Right lung (tissue), 5 donors: ENCODE measurements around the gene SORCS2. TPM values are rescaled to one million over a fixed set of nuclear protein-coding genes. Genes with fewer than 3 reads are reported as not detected.

Source experiments
- DNase-seq, 2 donors: peaks; one replicate each; pipeline ENCODE4 v3.0.0-alpha.2; 2013
- polyA plus RNA-seq, 5 donors: library from polyadenylated mRNA; unstranded; fragments of 120-200 nt; gene quantifications; one replicate each; pipeline versions ENCODE4 v1.2.1 to v1.2.3, GENCODE V29; 2013; ENCODE audit warnings: inconsistent platforms in 1 of 5, low replicate concordance in 1 of 5; ENCODE audit not compliant: insufficient read length in 5 of 5, insufficient read depth in 1 of 5

Gene SORCS2
- polyA plus RNA-seq, 5 donors, result 4.8 to 8.6 (median 5.8) TPM

DNA sequence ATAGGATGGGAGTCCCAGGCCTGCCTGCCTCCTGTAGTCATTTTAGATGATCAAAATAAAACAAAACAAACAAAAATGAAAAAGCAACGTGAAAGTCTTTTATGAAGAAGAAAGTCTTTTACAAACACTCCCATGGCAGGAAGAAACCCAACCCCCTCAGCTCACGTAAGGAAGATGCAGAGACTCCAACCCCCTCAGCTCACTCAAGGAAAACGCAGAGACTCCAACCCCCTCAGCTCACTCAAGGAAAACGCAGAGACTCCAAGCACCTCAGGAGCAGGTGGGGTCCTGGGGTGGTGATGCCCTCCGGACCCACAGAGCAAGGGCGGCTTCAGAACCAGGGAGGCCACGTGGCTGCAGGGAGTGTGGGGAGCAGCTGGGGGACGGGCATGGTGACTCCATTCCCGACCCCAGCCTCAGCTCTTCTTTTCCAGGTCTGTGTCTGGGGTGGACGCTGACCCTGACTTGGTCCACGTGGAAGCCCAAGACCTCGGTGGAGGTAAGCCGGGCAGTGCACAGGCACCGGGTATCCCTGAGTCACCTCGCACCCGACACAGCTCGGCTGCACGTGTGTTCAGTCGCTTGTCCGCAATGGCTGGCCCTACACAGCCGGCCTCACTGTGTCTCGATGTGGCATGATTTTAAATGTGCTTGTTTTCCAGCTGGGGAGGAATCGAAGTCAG is 468.9 kb downstream of the SORCS2 start:
- no peak for DNase-seq

DNA sequence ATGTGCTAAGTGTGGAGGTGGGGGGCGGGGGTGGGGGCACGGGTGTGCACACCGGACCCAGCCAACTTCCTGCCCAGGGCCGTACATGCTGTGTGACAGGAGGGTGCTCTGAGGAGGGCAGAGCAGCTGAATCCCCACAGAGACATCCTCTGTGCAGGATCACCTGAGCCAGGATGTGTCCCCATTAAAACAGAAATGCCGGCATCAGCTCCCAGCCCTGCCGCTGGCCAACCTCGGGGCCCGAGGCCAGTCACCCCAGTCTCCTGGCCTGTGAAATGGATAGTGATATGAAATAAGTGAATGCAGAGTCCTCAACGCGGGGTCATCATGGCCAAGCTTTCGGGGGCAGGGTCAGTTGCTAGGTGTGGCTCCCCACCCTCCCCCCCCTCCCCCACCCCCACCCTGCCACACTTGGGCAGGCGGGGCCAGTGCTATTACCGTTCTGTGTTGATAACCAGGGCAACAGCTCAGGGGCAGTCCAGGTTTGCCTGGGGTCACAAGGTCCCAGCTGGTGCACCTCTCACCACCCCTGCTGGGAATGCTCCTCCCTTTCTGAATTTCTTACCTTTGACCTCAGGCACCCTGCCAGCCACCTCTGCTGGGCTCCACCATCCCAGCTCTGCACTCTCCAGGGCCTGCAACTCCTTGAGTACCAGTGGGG is 469.6 kb downstream of the SORCS2 start:
- DNase-seq, result no peak

DNA sequence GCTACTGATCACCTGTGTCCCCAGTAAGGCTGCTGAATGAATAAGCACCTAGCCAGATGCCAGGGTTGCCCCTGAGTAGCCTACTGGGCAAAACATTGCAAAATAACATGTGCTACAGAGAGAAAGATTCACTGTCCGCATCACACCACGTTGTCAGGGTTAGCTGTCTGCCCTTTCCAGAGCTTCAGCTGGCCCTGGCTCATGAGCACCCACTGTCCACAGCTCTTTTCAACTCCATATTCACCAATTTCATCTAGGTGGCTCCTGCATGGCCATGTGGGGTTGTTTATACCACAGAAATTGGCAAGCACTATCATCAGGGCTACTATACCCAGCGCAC is 470.1 kb downstream of the SORCS2 start:
- no peak for DNase-seq

DNA sequence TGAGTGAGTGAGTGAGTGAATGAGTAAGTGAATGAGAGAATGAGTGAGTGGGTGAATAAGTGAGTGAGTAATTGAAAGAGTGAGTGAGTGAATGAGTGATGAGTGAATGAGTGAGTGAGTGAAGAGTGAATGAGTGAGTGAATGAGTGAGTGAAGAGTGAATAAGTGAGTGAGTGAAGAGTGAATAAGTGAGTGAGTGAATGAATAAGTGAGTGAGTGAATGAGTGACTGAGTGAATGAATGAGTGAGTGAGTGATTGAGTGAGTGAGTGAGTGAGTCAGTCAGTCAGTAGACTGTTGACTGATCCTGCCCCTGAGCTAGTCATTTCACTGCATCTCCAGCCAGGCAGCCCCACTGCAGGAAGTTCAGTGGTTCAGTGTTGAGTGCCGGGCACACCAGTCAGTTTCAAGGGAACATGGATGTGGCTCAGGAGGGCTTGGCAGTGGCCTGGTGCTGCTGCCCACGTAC is 470.8 kb downstream of the SORCS2 start:
- DNase-seq, result no peak

DNA sequence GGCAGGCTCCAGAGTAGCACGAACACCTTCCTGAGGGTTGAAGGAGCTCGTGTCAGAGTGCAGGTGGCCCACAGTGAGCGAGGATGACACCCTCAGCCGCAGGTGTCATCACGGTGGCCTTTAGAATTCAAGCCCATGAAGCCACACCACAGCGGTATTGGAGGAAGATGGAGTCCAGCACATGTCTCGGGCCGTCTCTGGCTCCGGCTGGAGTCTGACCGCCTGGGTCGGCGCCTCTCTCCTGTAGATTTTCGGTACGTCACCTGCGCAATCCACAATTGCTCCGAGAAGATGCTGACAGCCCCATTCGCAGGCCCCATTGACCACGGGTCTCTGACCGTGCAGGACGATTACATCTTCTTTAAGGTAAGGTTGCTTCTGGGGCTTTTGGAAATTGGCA is 471.8 kb downstream of the SORCS2 start:
- no peak for DNase-seq

DNA sequence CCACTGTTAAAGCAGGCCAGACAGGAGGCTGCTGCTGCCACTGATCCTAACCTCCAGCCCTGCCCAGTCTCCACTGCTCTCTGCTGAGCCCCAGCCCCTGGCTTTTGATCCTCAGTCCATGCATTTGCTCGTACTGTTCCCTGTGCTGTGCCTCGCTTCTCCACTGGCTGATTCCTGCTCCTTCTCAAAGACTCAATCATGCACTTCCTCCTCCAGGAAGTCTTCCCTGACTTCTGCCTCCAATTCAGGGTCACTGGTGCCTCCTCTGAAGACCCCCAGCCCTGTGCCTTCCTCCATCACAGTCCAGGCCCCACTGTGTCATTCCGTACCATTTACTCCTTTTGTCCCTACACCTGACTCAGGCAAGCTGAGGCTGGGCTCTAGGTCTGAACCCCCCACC is 473.0 kb downstream of the SORCS2 start:
- DNase-seq, result no peak

DNA sequence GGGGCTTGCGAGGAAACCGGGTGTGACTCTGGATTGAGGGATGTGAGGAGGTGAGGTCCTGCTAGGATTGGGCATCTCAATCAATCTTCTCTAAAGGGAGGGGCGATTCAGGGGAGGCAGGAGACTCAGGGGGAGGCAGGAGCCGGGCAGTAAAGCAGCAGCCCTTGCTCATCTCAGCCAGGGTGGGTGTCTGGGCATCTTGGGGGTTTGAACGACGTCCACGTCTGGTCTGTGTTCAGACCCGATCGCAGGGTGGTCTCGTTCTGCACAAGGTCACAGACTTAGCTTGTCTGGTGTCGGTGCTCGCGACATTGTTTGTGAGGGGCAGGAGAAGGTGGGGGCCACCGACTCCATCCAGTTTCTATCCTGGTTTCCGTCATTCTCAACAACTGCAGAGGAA is 473.7 kb downstream of the SORCS2 start:
- no peak for DNase-seq

DNA sequence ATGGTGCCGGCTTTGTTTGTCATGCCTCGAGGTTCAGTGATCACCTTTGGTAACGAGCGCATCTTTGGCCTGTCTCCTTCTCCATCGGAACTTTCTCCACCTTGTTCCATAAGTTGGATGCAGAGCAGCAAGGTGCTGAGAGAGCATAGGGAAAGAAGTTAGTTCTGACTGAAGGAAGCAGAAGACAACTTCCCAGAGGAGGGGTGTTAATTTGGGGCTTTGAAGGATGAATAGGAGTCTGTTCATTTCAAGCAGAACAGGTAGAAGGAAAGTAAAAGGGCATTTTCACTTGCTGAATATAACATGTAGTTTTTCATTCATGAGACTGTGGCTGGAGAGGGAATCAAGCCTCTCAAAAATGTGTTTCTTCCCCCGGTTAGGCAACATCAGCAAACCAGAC is 474.4 kb downstream of the SORCS2 start:
- DNase-seq, result no peak

DNA sequence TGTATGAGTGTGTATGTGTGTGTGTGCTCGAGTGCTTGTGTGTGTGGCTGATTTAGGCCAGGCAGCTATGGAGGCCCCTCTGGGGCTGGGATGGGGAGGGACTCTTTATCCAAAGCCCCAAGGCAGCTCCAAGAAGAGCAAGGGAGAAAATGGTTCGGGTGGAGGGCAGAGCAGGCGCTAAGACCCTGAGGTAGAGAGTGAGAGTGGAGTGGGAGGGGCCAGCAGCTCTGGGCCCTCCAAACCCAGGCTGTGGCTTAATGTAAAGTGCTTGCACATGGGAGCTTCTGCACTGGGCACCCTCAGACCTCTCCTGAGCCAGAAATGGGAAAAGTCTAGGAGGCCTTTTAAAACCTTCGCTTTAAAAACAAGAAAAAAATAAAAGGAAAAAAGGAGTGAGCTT is 475.9 kb downstream of the SORCS2 start:
- DNase-seq, result no peak

DNA sequence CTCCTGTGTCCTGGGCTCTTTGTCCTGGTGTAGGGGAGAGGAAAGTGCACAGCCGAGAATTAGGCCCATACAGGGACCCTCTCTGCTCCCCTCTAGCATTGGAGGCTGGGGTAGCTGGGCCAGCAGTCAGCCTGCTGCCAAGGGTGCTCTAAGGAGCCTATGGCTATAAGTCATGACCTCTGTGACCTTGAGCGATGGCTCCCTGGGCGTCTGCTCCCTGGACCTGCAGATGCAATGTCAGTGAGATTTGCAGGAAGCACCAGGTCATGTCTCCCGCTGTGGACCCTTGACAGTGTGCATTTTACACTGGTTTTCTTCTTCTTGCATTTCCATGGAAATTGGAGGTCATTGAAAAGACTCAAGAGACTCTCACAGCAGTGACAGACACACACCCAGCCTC is 476.5 kb downstream of the SORCS2 start:
- DNase-seq, result no peak

DNA sequence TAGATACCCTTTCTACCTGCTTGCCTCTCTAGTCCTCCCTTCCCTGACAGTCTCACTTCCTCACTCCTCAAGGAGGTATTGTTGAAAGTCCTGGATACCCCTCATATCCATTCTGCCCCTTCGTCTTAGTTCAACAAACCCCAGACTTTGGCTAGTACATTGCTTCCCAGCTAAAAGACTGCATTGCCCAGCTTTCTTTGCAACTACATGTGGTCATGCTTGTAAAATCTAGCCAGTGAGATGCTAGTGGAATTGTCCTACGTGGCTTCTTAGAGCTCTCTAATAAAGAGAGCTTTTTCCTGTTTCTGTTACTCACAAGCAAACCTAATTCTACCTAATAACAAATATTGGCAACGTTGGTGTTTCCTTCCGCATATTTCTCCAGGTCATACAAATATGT is 480.3 kb downstream of the SORCS2 start:
- DNase-seq, result no peak

DNA sequence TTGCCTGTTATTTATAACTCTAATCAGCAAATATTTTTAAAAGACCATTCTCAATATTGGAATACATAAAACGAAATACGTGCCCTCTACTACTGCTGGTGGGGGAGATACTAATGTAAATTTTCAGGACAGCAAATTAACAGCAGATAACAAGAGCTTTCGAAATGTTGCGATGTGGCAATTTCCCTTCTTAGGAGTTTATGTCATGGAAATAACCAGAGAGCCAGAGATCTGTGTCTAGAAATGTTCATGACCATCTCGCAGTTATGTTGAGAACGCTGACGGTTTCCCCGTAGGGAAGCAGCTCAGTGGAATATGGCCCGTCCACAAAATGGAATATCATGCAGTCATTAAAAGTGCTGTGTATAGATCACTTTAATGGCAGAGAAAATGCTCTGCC is 480.8 kb downstream of the SORCS2 start:
- DNase-seq, result peak in 1 of 2 donors; percentile 29

DNA sequence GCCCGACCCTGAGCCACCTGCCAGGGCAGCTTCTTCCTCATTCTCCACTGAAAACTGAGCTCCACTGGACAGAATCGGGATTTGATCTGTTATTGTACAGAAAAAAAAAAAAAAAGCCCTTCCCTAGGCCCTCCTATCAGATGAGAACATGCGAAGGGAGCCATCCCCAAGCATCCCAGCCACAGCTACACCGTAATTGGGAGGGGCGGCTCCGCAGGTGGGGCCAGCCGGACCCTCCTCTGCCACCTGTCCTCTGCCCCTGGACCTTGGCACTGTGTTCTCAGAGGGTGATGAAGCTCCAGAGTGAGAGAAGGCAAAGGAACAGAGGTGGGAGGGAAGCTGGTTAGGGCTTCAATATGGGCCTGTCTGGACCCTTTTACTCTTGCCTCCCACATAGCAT is 482.4 kb downstream of the SORCS2 start:
- DNase-seq, result no peak

DNA sequence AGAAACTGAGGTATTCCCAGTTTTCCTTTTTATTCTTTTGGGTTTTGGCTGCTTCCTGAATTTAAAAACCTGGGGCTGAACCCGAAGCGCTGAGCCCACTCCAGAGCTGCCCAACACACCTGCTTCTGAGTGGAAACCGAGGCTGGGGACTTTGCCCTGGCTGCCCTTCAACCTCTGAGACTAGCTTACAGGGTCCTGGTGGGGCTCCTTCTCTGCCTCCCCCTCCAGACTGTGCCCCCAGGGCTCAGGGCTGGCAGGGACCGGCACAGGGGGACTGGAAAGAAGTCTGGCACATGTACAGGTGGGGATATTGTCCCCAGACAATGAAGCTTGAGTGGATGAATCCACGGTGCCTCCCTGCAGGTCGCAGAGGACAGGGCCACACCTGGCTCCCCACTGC is 482.8 kb downstream of the SORCS2 start:
- no peak for DNase-seq

DNA sequence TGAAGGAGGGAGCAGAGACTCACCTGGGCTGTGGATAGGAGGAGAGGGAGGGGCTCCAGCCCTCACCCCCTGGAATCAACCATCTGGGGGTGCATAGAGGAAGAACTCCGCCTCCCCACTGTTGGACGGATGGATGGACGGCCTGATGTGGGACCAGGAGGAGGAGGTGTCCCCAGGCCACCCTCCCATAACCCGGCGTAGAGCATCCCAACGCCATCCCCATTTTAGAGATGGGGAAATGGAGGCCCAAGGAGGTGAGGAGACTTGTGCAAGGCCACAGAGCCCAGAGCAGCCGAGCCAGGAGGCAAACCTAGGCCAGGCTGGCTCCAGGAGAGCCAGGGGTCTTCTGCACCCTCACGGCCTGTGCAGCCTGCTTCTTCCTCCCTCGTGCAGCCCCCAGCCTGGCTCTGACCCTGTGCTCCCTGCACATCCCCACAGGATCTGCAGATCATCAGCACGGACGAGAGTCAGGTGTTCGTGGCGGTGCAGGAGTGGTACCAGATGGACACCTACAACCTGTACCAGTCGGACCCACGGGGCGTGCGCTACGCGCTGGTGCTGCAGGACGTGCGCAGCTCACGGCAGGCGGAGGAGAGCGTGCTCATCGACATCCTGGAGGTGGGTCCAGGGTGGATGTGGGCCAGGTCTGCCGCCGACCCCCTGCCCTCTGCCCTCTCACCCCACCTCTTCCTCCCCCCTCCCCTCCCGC is 483.4 kb downstream of the SORCS2 start:
- no peak for DNase-seq

DNA sequence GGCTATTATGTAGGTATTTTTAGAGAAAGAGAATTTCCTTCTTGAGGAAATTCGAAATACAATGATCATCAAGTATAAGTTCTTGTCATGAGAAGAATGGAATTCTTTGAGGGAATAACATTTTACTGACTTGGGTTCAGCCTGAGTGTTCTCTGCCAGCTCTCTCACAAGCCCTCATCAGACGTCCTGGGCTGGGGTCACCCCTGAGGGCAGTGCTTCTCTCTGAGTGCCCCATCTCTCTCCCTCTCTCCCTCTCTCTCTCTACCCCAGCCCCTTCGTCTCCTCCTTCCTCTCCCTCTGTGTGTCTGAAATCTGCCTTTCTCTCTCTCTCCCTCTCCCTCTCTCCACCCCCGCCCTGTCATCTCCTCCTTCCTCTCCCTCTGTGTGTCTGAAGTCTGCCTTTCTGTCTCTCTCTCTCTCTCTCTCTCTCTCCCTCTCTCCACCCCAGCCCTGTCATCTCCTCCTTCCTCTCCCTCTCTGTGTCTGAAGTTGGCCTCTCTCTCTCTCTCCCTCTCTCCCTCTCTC is 484.1 kb downstream of the SORCS2 start:
- DNase-seq, result no peak

DNA sequence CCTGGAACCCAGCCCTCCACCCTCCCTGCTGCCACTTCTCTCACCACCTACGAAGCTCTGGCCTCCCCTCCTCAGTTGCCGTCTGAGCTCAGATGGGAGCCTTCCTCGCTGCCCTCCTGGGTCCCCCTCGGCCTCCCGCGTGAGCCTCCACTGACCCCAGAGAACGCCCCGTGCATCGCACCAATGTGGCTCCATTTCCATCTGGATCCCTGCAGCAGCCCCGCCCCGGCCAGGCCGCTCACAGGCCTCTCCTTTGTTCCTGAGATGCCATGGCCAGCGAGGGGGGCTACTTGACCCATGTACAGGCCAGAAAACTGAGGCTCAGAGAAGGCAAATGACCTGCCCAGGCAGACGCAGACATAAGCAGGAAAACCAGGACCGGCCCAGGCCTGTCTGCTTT is 484.7 kb downstream of the SORCS2 start:
- DNase-seq, result no peak

DNA sequence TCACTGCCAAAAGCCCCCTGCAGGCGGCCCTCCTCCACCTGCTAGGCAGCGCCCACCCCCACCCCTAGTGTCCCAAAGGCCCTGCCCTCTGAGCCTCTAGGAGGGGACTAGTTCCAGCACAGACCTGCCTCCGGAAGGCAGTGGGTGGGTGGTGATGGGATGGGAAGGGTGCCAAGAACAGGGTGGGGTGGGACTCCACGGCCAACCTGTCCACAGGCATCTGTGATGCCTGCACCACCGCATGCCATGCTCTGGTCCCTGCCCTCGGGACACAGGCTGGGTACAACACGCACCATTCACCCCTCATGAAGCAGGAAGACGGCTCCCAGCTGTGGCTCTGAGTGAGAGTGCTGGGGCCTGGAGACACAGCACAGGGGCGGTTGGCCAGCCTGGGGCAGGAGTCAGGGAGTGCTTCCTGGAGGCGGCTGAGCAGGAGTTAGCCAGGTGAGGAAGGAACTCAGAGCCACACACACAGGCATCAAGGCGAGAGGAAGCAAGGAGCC is 485.5 kb downstream of the SORCS2 start:
- DNase-seq, result no peak

DNA sequence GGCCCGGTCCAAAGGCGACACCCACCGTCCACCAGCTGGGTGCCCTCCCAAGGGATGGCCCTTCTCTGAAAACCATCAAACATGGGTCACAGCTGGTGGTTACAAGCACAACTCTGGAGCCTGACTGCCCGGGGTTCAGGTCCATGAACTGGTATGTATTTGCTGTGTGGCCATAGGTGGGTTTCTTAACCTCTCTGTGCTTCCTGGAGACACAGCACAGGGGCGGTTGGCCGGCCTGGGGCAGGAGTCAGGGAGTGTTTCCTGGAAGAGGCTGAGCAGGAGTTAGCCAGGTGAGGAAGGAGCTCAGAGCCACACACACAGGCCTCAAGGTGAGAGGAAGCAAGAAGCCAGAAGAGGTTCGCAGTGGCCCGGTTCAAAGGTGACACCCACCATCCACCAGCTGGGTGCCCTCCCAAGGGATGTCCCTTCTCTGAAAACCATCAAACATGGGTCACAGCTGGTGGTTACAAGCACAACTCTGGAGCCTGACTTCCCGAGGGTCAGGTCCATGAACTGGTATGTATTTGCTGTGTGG is 486.0 kb downstream of the SORCS2 start:
- DNase-seq, result no peak

DNA sequence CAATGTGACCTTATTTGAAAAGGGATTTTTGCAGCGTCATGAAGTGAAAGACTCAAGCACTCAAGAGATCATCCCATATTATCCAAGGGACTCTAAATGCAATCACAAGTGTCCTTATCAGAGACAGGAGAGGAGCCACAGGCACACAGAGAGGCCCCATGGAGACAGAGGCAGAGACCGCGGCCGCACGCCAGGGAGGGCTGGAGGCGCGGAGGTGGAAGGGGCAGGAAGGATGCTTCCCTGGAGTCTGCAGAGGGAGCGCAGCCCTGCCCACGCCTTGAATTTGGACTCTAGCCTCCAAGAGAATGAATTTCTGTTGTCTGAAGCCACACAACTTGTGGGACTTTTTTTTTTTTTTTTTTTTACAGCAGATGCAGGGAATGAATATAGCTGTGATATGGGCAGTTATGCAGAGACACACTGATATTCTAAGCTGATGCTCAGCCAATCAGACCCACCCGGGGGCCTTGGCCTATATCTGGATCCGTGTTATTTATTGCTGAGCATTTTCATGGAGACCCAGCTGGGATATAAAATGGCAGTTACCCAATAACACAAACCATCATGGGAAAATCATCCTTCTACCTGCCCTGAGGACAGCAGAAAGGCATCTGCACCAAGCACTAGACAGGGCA is 487.2 kb downstream of the SORCS2 start:
- no peak for DNase-seq

DNA sequence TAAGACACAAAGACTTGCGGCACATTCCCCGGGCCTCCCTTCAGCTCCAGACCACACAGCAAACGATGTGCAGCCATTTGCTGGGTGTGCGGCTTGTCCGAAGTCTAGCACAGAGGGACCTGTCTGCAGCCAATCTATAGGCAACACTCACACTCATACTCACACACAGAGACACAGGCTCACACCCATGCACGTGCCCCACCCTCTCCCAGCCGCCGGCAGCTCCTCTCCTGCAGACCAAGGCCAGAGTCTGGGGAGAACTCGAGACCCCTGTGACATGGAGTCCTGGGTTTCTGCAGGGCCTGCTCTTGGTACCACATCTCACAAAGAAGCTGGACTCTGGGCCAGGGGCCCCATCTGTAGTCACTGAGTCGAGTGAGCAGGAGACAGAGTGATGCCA is 487.8 kb downstream of the SORCS2 start:
- no peak for DNase-seq

DNA sequence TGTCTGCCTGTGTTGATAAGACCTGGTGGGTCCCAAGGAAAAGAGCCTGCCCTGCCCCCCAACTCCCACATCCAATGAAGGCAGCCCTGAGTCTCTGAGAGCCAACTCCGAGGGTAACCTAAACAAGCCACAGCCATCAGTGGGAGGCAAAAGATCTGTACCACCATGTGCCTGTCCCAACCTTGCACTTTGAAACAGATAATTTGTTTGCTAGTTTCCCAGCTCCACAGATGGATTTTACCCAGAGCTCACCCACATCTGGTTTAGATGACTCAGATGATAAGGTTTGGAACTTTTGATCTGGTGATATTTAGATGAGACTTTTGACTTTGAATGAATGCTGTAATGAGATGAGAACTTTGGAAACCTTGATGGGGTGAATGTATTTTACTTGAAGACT is 488.4 kb downstream of the SORCS2 start:
- DNase-seq, result no peak
